ENCODE data around the gene TCF4.

TCF4 gene

DNA sequence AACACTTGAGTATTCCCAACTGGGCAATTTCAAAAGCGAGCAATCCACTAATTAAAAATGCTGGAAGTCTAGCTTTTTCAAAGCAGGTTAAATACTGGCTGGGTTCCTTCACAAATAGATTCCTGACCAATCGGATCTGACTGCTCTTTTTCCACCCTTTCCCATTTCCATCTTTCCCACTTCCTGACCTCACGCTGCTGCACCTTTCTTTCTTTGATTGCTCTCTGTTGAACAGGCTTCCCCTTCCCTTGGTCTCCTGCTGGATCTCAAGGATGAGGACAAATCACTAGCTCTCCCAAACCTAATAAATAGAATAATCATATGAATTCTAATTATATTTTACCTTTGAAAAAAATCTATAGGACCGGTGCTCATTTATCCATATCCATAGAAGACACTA, 121.2 kb downstream of the TCF4 start:
- no peak for DNase-seq

DNA sequence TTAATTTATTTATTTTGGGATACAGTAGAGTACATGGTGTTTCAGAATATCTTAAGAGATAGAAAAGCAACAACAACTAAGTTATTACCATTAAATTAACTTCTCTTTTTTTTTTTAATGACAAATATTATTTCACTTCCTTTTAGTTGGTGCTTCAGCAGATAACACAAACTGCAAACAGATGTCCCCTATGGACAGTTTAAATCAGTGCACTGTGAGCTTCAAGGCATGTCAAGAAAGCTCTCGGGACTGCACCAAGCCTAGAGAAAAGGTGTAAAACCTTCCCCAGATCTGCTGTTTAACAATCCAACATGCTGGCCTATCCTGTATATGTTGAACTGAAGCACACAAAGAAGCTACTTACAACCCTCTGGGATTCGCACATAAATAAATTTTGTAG, 122.7 kb downstream of the TCF4 start:
- no peak for DNase-seq

DNA sequence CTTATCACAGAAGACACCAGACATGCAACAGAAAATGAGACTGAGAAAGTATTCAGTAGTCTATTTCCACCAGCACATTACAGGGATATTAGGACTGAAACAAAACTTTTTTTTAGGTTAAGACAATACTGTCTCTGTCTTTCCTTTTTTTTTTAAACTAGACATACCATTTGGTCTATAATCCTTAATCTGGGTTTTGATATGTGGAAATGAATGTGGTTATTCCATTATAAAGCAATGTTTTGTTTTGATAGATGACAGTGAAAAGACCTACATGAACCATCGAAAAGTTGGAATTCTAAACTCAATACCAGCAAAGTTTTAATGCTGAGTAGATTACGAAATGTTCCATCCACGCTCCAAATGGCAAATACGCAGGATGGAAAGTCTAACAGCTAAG, 123.4 kb downstream of the TCF4 start:
- no peak for DNase-seq

DNA sequence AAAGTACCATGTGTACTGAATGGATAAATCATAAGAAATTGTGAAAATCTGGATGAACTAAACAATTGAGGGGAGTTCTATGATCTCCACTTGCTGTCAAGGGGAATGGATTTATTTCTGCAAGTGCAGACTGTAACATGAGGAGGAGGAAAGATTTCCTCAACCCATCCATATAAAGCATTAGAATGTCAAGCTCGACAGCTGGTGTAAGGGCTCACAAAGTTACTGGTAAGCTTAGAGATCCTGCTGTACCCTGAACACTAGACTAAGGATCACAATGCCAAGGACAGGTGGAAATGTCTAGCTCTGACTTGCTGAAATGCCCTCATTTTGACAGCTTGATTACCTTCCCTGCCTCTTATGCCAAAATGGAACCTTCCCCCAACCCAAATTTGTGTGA, 125.3 kb downstream of the TCF4 start:
- no peak for DNase-seq

DNA sequence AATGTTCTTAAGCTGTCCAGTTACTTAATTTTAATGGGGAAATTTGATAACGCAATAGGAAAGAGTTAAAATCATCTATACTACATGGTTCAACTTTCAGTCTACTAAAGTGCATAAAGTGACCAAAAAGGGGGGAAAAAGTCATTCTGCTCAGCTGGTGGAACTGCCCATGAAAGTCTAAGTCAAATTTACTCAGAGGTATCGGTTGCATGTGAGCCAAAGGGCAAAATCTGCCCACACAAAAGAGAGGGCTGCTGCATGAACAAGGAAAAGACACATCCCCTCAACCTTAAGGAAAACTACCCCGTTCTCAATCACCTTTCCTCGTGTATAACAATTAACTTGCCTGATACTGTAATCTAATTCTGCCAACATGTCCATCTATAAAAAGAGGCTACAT, 126.1 kb downstream of the TCF4 start:
- no peak for DNase-seq

DNA sequence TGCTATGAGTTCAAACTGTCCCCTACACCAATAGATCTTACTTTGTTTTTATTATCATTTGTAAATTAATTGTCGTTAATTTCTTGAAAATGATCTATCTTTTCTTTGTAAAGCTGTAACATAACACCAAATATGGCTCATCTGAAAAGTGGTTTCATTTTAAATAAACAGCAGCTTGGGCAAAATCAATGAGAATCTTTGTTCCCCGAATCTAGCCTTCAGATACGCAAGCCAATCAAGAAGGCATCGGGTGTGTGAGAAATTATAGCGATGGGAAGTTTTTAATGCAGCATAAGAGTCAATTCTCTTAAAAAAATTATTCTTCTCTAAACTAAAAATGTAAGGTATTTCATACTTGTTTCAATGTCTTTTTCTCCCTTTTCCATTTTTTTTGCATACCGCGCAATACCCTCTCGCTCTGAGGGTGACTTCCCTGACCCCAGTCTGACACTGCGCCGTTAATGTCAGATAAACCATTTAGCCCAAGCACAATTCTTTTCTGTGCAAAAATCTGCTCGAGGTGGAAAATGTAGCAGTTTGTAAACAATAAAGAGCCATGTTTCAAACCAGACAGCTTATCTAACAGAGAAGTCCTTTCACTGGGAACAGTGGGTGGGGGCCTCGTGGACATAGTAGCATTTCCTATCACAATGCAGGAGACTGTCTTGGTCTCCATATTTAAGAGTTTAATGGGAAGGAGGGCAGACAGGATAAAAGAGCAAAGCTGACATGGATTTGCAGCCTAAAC, 129.4 kb downstream of the TCF4 start:
- no peak for DNase-seq

DNA sequence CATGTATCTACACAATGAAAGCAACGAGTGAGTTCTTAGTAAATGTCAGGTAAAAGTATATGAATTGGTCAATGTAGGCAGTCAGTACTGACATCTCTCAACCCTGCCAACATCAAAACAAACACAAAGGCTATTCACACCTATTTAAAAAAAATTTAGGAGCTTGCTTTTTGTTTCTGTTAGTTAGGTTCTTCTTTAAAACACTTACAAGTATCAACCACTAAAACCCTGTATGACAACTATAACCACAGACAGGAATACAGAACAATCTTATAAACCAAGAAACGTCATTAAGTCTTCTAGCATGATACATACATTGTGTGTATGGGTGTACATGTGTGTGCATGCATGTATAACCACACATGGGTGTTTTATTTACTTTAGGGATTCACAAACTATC, 131.0 kb downstream of the TCF4 start:
- no peak for DNase-seq

DNA sequence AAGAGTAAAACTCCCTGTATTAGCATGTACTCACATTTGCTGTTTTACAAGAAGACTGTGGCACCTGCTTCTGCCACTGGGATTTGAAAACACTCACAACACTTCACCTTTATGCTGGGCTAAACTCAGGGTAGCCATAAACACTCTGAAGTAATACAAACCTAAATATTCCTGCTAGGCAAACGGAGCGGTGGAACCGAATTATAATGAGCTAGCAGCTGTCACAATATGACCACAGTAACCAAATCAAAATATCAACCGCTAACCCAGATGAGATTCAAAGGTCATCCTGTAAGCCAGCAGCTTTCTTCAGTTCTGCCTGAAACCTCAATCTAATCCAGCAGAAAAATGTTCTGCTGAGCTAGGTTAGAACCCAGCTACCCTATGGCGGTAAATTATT, 132.1 kb downstream of the TCF4 start:
- DNase-seq = no peak

DNA sequence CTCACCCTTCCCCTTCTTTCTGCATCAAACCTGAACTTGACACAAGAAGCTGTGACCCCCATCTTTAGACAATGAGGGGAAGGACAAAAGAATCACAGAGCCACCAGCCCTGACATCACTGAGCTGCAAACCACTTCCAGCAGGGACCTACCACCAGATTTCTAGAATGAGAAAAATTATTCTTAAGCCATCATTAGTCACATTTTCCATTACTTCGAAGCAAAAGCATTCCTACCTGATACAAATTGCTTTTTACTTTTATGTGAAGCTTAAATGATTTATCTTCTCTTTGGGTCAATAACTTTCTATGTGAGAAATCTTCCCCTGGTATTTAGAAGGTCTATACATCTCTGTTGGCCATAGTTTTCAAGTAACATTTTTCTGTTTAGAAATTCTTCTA, 134.8 kb downstream of the TCF4 start:
- DNase-seq = no peak

DNA sequence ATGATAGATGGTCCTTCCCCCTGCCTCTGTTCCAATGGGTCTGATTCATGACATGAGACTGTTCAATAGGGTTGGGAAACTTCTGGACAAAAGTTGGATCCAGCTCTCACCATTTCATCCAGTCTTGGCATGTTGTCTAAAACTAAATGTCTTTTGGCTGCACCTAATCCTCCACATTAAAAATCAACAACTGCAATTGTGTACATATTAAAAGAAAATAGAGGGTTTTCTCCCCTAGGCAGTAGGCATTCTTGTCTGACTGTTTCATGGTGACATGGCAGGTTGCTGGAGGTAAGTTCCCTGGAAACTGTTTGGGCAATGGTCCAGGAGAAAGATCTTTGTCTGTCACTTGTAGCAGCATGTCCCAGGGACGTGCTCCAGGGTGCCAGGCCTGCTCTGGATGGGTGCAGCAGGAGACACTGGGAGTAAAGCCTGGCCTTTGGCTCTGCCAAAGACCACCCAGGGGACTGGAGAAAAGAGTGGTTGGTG, 135.8 kb downstream of the TCF4 start:
- DNase-seq = no peak

DNA sequence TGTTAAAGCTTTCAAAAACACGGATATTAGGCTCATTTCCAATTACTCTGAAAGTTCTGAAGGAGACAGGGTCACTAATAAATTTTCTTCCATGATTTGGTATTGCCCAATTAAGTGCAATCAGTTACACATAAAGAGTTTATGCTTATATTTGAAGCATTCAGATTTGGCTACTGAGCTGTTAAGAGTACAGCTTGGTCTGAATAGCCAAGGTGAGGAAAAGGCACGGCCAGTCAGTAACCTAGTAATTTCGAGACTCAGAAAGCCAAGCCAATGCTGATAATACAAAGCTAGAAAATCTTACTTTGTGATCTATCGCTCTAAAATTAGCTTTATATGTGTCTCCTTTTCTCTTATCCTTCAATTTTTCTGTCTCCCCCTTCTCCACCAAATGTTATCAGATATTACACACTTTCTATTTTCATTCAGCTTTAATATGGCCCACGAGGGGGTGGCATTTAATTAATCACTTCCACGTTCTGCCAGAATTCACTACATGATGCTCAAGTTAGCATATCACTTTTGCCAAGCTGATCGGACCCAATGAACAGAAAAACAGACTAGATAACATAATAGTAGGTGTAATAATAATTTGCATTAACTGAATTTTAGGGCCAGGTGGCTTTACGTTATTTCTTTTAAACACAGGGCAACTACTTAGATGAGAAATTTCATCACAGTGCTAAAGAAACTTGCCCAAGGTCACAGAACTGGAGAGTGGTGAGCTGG, 138.4 kb downstream of the TCF4 start:
- no peak for DNase-seq

DNA sequence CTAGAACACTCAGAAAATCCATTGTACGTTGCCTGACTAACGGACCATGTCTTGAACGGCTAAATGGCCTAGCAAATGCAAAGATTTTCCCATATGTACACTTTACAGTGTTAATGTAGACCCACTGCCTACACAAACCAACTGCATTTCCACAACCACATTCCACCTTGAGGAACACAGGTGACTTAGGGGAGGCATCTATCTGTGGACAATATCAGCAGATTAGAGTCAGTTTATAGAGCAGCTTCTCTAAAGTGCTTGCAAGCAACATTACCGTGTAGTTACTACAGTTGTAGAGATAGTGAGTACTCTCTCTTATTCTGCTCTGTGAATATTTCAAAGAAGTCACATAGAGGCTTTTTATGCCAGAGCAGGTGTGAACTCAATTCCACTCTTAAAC, 139.6 kb downstream of the TCF4 start:
- no peak for DNase-seq

DNA sequence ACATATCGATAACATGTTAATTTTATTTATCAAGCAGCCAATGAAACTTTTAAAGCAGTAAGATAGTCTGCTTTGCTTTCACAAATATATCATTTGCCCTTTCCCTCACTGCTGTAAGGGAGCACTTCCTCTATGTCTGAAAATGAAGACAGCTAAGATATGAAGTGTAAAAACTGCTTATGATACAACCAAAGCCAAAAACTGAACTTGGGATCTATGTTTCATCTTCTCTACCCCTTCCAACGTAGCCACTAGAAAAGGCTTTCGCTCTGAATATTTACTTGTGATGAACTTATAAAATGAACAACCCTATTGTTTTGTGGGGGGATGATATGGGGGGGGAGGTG, 140.3 kb downstream of the TCF4 start:
- DNase-seq = no peak

DNA sequence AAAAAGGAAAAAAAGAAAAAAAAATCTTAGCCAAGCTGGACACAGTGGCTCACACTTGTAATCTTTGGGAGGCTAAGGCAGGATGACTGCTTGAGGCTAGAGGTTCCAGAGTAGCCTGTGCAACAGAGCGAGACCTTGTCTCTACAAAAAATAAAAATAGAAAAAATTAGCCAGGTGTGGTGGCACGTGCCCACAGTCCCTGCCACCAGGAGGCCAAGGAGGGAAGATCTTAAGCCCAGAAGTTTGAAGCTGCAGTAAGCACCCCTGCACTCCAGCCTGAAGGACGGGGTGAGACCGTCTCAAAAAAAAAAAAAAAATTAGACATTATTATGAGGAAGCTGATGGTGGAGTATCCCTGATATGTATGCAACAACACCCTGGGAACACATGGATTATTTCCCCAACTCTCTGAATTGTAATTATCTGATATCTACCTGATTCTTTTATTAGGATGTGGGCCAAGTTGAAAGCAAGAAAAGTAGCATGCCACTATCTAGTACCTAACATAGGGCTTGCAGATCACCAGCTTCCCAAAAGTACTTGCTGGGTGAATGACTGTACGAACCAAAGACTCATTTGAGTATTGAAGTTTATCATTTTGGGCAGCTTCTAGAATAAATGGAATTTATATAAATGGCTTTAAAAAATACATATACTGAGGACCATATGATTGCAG, 140.9 kb downstream of the TCF4 start:
- no peak for DNase-seq

DNA sequence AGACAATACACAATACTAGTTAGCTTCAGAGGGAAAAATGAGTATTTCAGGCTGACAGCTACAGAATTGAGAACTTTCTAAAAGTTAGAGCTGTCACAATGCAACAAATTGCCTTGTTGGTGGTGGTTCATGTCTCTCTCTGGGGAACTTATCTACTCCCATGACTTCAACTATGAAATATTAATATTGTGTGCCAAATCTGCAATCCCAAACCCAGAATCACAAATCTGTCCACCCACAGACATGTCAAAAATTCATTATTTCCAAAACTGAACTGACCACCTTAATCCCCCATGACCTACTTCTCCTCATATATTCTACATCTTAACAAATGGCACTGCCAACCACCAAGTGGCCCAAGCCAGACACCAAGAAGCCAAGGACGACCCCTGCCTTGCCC, 143.5 kb downstream of the TCF4 start:
- DNase-seq = no peak

DNA sequence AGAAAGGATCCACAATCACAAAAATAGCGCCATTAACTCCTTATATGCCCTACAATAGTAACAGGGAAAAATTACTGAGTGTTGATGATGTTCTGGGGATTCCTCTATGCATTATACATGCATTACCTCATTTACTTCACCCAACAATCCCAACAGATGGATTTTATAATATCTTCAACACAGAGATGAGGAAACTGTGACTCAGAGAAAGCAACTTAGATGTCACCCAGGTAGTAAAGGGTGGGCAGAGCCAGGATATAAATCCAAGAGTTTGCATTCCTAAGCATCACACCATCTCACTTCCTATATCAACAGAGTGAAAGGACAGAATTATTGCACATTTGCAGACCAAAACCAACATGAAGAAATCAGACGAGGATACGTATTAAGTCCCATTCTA, 144.2 kb downstream of the TCF4 start:
- no peak for DNase-seq

DNA sequence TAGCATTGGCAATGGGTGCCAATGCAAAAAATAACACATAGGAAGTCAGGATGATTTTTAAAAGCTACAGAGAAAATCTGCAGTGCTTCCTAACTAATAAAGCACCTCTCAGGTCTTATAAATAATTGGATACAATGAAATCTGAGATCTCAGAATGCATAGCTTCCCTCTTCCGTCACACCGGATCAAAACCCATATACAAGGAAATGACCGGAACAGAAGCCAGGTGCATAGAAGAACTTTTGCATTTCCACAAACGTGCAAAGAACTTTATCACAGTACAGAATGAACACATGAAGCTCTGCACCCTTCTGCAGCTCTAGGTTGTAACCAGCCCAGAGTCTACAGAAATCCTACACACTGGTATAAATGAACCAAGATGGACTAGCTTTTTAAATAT, 145.4 kb downstream of the TCF4 start:
- no peak for DNase-seq

DNA sequence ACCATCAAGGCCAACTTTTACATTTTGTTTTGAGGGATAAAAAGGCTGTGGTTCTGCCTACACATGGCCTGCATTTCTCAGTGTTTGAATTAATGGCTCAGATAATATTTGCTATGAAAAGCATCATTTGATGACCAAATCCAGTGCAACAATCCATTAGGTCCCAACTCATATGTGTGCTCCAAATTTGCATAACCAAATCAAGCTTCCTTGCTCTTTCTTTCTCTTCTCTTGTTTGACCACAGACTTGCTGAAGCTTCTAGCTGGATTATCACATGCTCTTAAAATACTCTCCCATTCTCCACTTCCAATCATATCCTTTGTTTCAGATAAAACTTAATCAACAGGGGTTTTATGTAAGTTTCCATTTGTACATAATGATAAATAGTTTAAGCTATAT, 147.0 kb downstream of the TCF4 start:
- DNase-seq = no peak

DNA sequence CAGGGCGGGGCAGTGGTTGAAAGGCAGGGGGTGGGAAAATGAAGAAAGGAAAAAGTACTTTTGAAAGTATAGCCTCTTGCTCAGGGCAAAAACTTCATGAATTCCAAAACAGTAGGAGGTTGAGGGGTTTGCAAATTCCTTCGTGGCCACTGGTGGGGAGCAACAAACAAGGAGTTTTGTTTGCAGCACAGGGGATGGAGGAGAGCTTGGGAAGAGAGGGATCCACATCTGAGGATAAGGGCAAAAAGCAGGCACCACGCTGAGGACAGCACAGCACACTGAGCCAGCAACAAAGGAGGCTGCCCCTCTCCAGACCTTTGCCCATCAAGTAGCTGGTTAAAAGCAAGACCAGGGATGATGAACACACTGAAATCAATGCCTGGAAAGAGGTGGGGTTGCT, 148.9 kb downstream of the TCF4 start:
- DNase-seq = no peak

DNA sequence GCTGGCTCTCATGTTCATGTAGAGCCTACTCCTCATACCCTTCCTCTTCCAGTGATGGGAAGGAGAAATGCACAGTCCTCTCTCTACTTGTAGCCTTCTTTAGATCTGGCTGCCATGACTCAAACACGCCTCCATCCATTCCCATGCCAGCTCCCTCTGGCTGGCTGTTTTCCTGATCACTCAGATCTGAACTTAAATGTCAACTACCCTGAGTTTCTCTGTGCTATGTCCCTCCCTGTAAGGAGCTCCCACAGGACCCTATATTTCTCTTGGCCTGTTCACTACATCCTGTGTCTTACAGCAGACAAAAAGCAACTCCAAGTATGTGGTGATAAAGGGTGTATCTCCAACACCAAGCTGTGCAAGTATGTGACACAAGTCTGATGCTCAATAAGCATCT, 152.4 kb downstream of the TCF4 start:
- DNase-seq = no peak

DNA sequence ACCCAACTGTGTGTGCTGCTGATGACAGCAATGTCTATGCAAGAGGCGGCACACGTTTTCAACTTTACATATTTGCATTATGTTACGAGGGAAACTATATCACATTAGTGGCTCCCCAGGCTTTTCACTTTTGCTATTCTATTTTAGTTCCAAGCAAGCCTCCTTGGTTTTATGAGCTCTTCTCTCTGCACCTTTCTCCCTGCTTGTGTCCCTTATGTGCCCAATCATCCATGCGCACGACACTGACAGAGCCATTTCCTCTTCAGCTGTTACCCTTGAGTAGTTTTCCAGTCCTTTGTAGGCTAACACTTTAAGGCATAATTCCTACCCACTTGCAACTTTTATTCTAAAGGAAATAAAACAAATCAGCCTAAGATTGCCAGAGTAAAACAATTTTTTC, 154.3 kb downstream of the TCF4 start:
- no peak for DNase-seq

DNA sequence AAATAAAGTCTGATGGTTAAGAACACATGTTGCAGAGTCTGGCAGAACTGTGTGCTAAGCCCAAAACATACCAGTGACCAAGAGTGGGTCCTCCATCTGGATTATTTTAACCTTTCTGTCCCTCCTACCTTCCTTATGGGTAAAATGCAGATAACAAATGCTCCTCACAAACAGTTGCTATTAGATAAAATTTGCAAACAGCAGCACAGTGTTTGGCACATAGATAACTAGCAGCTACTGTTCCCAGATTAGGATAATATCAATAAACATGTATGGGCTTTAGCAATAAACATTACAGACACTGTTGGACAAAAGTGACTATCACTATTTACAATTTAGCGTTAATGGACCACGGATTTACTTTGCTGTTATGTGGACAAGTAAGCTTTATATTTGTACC, 154.9 kb downstream of the TCF4 start:
- DNase-seq = no peak

DNA sequence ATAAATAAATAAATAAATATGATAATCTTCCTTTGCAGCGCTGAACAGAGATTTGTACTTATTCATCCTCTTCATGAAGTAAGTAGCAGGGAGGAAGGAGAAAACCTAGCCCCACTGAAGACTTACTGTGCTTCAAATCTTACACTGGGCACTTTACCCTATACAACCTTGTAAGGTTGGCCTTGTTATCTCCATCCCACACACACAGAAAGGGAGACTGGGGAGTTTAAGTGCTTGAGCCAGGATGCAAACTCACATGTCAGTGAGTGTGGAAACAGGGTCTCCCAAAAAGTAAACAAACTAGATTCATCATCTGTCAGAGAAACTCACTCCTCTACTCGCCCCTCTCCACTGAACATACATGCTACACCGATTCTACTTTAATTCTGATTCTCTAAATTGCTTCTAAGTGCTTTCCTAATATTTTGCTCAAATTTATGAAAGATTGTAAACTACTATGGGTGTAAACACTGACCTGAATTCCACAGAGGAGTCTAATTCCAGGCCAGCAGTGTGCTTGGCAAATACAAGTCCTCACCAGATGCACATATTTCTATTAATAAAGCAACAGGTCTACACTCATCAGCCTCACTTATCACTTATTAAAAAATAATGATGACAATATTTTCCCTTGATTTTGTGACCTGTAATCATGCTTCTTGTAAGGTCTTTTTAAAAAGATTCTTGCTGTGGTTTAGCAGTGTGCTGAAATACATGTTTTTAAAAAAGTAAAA, 155.5 kb downstream of the TCF4 start:
- no peak for DNase-seq

DNA sequence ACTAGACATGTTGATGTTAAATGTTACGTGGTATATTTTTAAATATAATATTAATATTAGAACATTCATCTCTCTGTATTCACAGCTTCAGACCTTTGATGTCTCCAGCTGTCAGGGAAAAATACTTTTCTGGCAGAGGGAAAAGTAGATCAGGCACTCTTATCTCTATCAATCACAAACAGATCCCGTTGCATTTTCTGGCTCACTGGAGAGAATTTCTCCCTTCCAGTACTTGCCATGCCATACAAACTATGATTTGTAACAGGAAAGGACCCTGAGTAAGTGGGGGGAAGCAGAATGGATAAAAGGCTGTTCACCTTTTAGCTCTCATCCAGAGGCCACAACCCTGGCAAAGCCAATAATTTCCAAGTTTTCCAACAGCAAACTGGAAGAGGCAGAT, 158.0 kb downstream of the TCF4 start:
- no peak for DNase-seq

Measured in NCI-H1092 (cell line).